Fibroblast of pulmonary artery (primary cell): ENCODE data around the gene SLC35F3.

ENCODE experiments used
- DNase-seq: peaks from one replicate; pipeline ENCODE4 v3.0.0-alpha.2; 2010; ENCODE audit warnings: low read depth
- H3K4me3 ChIP-seq: replicated peaks from 2 replicates; pipeline ENCODE4 v1.5.1; 2011; ENCODE audit warnings: low read depth, mild to moderate bottlenecking, control low read depth, low read length, moderate library complexity
- CTCF ChIP-seq: IDR thresholded peaks from 2 replicates; pipeline ENCODE4 v1.5.1; 2011; ENCODE audit warnings: mild to moderate bottlenecking, control low read depth, low read length, inconsistent platforms; ENCODE audit errors: missing control alignments

SLC35F3 gene

GRCh38 chr1:233904633-233905415, at the start of gene SLC35F3:
TSS of gene SLC35F3 (plus strand) at chr1:233904676.
- no peak for DNase-seq

DNA sequence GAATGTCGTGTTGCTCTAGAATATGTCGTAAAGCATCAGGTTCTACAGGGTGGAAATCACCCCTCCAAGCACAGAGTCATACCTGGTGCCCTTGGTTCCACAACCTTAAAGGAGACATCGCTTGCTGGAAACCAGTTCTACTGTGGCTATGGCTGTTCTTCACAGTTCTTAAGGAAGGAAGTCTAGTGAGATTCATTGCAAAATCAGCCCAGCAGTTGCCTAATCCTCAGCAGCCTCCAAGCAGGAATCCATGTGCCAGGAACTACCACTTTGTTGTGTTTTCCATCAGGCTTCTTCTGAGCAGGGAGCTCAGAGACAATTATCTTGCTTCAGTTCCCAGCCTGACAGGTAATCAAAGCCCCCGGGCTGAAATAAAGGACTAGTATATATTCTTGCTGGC, 45.0 kb upstream of the SLC35F3 start:
- H3K4me3 ChIP-seq = no peak overlapping the region
- DNase-seq = no peak
- TF ChIP-seq CTCF = no peak

More at GRCh38 chr1:233904633-233905415, at the start of gene SLC35F3:
- no peak within 1 kb of the TSS for H3K4me3 ChIP-seq
- no peak for TF ChIP-seq CTCF

DNA sequence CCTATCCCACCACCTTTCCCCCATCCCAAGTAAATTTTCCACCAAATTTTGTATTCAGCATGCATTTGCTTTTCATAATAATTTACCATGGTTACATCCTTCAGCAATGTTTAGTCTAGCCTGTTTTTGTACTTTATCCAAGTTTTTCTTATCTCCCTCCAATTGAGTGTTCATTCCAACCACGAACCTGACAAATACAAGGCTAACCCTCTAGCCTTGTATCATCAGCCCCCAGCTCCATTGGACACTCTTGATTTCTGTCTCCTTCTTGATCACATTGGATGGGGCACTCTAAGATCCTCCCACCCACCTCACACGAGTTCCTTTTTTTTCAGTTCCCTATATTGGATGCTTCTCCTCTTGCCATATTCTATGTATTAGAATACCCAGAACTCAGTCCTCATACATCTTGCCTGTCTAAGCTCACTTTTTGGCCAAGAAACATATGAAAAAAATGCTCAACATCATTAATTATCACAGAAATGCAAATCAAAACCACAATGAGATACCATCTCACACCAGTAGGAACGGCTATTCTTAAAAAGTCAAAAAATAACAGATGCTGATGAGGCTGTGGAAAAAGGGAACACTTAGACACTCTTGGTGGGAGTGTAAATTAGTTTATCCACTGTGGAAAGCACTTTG, 40.5 kb upstream of the SLC35F3 start:
- TF ChIP-seq CTCF = no peak
- no peak overlapping the region for H3K4me3 ChIP-seq
- DNase-seq = no peak

GRCh38 chr1:233864578-233864977, 39.9 kb upstream of the SLC35F3 start:
- no peak overlapping the region for H3K4me3 ChIP-seq
- no peak for TF ChIP-seq CTCF
- no peak for DNase-seq

- DNase-seq = no peak
- H3K4me3 ChIP-seq = no peak overlapping the region
- no peak for TF ChIP-seq CTCF
These were observed 39.3 kb upstream of the SLC35F3 start for GRCh38 chr1:233865216-233865615.

- DNase-seq = no peak
- H3K4me3 ChIP-seq = no peak overlapping the region
- no peak for TF ChIP-seq CTCF
These were observed 38.6 kb upstream of the SLC35F3 start for GRCh38 chr1:233865902-233866301.
